ENCODE data around the gene BDKRB2.

DNA sequence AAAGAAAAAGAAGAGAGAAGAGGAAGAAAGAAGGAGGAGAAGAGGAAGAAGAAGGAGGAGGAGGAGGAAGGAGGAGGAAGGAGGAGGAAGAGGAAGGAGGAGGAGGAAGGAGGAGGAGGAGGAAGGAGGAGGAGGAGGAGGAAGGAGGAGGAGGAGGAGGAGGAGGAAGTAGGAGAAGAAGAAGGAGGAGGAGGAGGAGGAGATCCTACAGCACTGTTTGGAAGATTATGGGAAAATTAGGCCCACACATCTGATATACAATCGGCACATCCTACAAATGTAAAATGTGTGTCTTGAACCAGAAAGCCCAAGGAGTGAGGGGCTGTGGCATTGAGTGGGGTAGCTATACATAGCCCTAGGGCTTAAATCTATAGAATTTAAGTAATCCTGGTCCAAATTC lies 12.0 kb downstream of the BDKRB2 start:
- TF ChIP-seq CTBP1 (IDR thresholded peaks at IDR 0.05; ENCODE audit: borderline replicate concordance) (no peak), TARDBP (IDR thresholded peaks at IDR 0.05) (no peak), BHLHE40 (IDR thresholded peaks at IDR 0.05; ENCODE audit: borderline replicate concordance) (no peak)

Measured in HEK293T (cell line).